ENCODE results near the gene KRT76. TPM values are rescaled to one million over a fixed set of nuclear protein-coding genes. Genes with fewer than 3 reads are reported as not detected.

The KRT76 gene
- polyA plus RNA-seq, 1 donor (not counting 4 experiments of a cell fraction or from before 2014, with no cell fraction given): not detected

DNA sequence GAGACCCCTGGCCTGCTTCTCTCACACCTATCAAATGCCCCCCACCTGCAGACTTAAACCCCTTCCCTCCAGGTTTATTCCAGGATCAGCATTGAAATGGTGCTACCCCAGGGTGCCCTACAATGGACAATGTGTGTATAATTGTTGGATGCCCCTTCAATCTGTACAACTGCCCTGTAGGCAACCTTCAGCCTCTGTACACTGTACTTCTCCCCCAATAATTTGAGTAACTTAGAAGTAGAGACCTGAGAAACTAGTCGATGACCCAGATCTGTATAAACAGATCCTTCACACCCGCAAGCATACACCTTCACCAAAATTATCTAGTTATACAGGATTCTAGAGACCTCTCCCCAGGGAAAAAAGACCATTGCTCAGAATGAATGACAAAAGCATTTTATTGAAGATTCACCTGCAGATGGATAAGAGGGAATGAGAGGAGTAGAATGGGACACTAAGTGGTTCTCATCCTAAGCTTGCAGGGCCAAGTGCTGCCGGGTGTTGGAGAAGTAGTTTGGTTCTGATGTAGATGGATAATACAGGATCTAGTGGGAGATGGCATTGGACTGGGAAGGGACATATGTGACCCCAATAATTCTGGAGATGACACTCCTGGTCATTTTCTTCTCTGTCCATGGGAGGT is 29.1 kb upstream of the KRT76 start:
- DNase-seq (ENCODE audit: low read depth, low spot score): no peak
- dilution Hi-C loops (cut with MboI; ENCODE audit: extremely low pct_ligation_motif_present, low sequenced_read_pairs): no loop called here
- no peak overlapping the region for H3K9ac ChIP-seq (ENCODE audit: control insufficient read depth, extremely low read depth, insufficient read depth, low read length)
- no peaks in the 10 kb centered on the region for H3K9me1 ChIP-seq (ENCODE audit: control insufficient read depth, extremely low read depth, insufficient read depth, low read length)
- no peak overlapping the region for H3K27ac ChIP-seq (ENCODE audit: control insufficient read depth, insufficient read depth, low read length)
- no peaks in the 10 kb centered on the region for H4K20me1 ChIP-seq (ENCODE audit: control insufficient read depth, extremely low read depth, insufficient read depth, low read length)
- no peaks in the 10 kb centered on the region for H3K9me3 ChIP-seq (ENCODE audit: control insufficient read depth, low read depth, low read length)
- H3K4me1 ChIP-seq (ENCODE audit: control insufficient read depth, extremely low read depth, insufficient read depth, low read length): no peaks in the 10 kb centered on the region
- H2AFZ ChIP-seq (ENCODE audit: control insufficient read depth, low read length): no peak overlapping the region
- H3K4me2 ChIP-seq (ENCODE audit: control insufficient read depth, extremely low read depth, insufficient read depth, low read depth, low read length): no peak overlapping the region
- peaks cover 18% of the 10 kb centered on the region for H3K27me3 ChIP-seq (ENCODE audit: control insufficient read depth, extremely low read depth, insufficient read depth, low read length)
- H3K36me3 ChIP-seq (ENCODE audit: control insufficient read depth in 2 of 2, extremely low read depth in 1 of 2, insufficient read depth in 2 of 2, low read length in 2 of 2): no peaks in the 10 kb centered on the region
- H3K4me3 ChIP-seq (ENCODE audit: control insufficient read depth in 2 of 3, extremely low read depth in 1 of 3, insufficient read depth in 2 of 3, low read depth in 1 of 3, low read length in 3 of 3): no peak overlapping the region
- no peaks in the 10 kb centered on the region for H3K79me2 ChIP-seq (ENCODE audit: control insufficient read depth, insufficient read depth, low read length)
- TF ChIP-seq CTCF (optimal IDR thresholded peaks at IDR 0.05 in 1 of 3, IDR thresholded peaks at IDR 0.05 in 1 of 3, conservative IDR thresholded peaks at IDR 0.05 in 1 of 3; ENCODE audit: extremely low read depth in 1 of 3, insufficient read depth in 2 of 3, low read length in 3 of 3) (no peak), EZH2 (IDR thresholded peaks at IDR 0.05; ENCODE audit: low read length) (no peak)
- FAIRE-seq: no peak

DNA sequence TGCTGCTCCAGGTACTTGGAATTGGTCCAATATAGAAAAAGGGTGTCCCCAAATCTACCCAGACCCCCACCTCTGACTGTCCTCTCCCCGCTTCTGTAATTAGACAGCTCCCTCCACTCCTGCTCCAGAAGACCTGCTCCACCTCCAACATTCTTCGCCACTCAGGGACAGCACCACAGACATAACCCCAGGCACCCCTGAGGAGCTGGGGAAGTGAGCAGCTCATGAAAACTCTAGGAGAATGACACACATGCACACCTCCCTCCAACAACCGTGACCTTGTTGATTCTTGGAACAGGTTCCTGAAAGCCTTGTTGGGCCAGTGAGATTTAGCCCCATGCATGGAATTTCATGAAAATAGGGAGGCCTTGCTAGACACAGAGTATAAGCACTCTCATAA is 28.6 kb upstream of the KRT76 start:
- no peak overlapping the region for H3K27ac ChIP-seq (ENCODE audit: control insufficient read depth, insufficient read depth, low read length)
- no peak for TF ChIP-seq CTCF (optimal IDR thresholded peaks at IDR 0.05 in 1 of 3, IDR thresholded peaks at IDR 0.05 in 1 of 3, conservative IDR thresholded peaks at IDR 0.05 in 1 of 3; ENCODE audit: extremely low read depth in 1 of 3, insufficient read depth in 2 of 3, low read length in 3 of 3)
- no peak for TF ChIP-seq EZH2 (IDR thresholded peaks at IDR 0.05; ENCODE audit: low read length)
- H3K9ac ChIP-seq (ENCODE audit: control insufficient read depth, extremely low read depth, insufficient read depth, low read length): no peak overlapping the region
- DNase-seq (ENCODE audit: low read depth, low spot score): no peak
- no peaks in the 10 kb centered on the region for H3K36me3 ChIP-seq (ENCODE audit: control insufficient read depth in 2 of 2, extremely low read depth in 1 of 2, insufficient read depth in 2 of 2, low read length in 2 of 2)
- H3K9me1 ChIP-seq (ENCODE audit: control insufficient read depth, extremely low read depth, insufficient read depth, low read length): no peaks in the 10 kb centered on the region
- no peaks in the 10 kb centered on the region for H3K4me1 ChIP-seq (ENCODE audit: control insufficient read depth, extremely low read depth, insufficient read depth, low read length)
- no peaks in the 10 kb centered on the region for H3K9me3 ChIP-seq (ENCODE audit: control insufficient read depth, low read depth, low read length)
- H3K4me2 ChIP-seq (ENCODE audit: control insufficient read depth, extremely low read depth, insufficient read depth, low read depth, low read length): no peak overlapping the region
- H3K27me3 ChIP-seq (ENCODE audit: control insufficient read depth, extremely low read depth, insufficient read depth, low read length): peaks cover 18% of the 10 kb centered on the region
- no peaks in the 10 kb centered on the region for H4K20me1 ChIP-seq (ENCODE audit: control insufficient read depth, extremely low read depth, insufficient read depth, low read length)
- no peak for FAIRE-seq
- dilution Hi-C loops (cut with MboI; ENCODE audit: extremely low pct_ligation_motif_present, low sequenced_read_pairs): no loop called here
- H3K4me3 ChIP-seq (ENCODE audit: control insufficient read depth in 2 of 3, extremely low read depth in 1 of 3, insufficient read depth in 2 of 3, low read depth in 1 of 3, low read length in 3 of 3): no peak overlapping the region
- no peaks in the 10 kb centered on the region for H3K79me2 ChIP-seq (ENCODE audit: control insufficient read depth, insufficient read depth, low read length)
- H2AFZ ChIP-seq (ENCODE audit: control insufficient read depth, low read length): no peak overlapping the region
